ENCODE data around the gene CST4. TPM values are rescaled to one million over a fixed set of nuclear protein-coding genes. Genes with fewer than 3 reads are reported as not detected.

Gene CST4
- total and polyA plus RNA-seq, 10 donors, result not detected

DNA sequence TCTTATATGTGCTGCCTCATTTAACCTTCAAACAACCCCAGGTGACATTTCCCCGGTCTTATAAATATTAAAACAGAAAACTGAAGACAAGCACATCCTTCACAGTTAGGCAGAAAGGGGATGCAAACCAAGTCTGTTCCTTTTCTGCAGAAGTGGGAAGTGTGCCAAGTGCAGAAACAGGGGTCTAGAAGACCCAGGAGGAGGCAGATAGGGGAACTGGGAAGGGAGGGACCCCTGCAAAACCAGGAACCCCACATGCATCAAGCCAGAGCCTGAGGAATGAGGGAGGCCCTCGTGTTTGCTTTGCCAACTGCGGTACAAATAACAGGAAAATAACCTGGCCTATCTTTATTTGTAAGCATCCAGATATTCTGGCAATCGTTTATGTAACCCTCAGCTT, 34.1 kb downstream of the CST4 start:
- DNase-seq, result no peak
- WGBS, 5 donors, result 39 to 49% (median 46%) methylated on average over 4 of the region's 4 CpGs
- H3K36me3 ChIP-seq, result no peaks in the 10 kb centered on the region
- peaks cover 7 to 35% (median 15%) of the 10 kb centered on the region in 6 donors for H3K4me1 ChIP-seq
- peaks cover 0 to 6% (median 0%) of the 10 kb centered on the region in 7 donors for H3K27me3 ChIP-seq (replicated peaks in 1 of 7)
- TF ChIP-seq POLR2AphosphoS5 (IDR thresholded peaks at IDR 0.05) (no peak), POLR2A (IDR thresholded peaks at IDR 0.05) (no peak)
- TF ChIP-seq, protein P1, sequence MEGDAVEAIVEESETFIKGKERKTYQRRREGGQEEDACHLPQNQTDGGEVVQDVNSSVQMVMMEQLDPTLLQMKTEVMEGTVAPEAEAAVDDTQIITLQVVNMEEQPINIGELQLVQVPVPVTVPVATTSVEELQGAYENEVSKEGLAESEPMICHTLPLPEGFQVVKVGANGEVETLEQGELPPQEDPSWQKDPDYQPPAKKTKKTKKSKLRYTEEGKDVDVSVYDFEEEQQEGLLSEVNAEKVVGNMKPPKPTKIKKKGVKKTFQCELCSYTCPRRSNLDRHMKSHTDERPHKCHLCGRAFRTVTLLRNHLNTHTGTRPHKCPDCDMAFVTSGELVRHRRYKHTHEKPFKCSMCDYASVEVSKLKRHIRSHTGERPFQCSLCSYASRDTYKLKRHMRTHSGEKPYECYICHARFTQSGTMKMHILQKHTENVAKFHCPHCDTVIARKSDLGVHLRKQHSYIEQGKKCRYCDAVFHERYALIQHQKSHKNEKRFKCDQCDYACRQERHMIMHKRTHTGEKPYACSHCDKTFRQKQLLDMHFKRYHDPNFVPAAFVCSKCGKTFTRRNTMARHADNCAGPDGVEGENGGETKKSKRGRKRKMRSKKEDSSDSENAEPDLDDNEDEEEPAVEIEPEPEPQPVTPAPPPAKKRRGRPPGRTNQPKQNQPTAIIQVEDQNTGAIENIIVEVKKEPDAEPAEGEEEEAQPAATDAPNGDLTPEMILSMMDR (IDR thresholded peaks at IDR 0.05 in 8 of 11, conservative IDR thresholded peaks at IDR 0.05 in 3 of 11), result no peak
- no peak overlapping the region for H3K4me3 ChIP-seq
- no peaks in the 10 kb centered on the region for H3K9me3 ChIP-seq
- peak overlapping the region in 3 of 8 donors; percentile 71 to 84 (median 83) for H3K27ac ChIP-seq
- intact Hi-C loops (cut with DNase I; ENCODE audit: low total_unique reads), result no loop called here

DNA sequence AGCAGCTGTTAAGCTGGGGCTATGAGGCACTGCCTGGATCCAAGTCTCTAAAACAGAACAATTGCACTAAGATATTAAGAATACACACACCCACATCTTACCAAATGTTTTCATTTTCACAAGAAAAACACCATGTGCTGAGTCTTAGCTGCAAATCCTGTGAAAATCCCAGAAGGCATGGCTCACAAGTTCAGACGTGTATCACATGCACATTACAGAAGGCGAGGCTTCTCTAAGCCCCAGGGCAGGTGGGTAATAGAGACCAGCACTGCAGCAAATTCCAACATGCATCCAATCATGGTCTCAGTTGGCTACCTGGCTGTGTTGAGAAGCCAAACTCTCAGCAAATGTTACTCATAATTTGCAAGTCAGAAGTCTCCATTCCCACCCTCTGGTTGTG, 34.8 kb downstream of the CST4 start:
- Histone ChIP-seq H3K27ac (peak overlapping the region in 2 of 8 donors; percentile 6 to 84), H3K36me3 (no peaks in the 10 kb centered on the region), H3K9me3 (no peaks in the 10 kb centered on the region), H3K27me3 (replicated peaks in 1 of 7) (peaks cover 0 to 6% (median 0%) of the 10 kb centered on the region in 7 donors), H3K4me1 (peaks cover 7 to 35% (median 15%) of the 10 kb centered on the region in 6 donors), H3K4me3 (no peak overlapping the region)
- TF ChIP-seq, protein P1 (IDR thresholded peaks at IDR 0.05 in 8 of 11, conservative IDR thresholded peaks at IDR 0.05 in 3 of 11), result no peak
- no peak for TF ChIP-seq POLR2A (IDR thresholded peaks at IDR 0.05)
- TF ChIP-seq POLR2AphosphoS5 (IDR thresholded peaks at IDR 0.05), result no peak
- intact Hi-C loops (cut with DNase I; ENCODE audit: low total_unique reads), result no loop called here
- DNase-seq, result no peak
- WGBS, 5 donors, result 79 to 98% (median 86%) methylated on average over 2 of the region's 2 CpGs

DNA sequence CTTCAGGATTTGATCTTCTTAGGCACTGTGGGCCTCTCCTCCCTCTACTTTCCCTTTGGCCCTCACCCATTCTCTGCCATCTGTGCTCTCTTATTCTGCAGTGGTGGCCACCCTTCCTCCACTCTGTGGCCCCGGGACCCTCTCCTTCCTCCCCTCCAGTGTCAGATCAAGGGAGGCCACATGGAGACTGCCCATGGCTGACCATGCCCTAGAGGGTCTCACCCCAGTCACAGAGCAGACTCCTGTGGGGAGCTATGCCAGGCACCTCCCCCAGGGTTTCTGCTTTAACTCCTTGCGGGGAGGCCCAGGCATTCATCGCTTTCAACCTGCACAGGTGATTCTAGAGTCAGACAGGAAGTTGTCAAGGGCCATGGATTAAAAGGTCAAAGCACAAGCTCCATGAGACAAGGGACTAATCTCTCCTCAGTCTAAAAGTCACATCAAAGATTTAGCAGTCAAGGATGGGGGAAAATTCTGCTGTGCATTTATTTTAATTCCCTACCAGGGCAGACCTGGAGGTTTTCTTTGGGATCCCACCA, 35.4 kb downstream of the CST4 start:
- WGBS, 5 donors, result 84 to 98% (median 95%) methylated on average over 3 of the region's 3 CpGs

DNA sequence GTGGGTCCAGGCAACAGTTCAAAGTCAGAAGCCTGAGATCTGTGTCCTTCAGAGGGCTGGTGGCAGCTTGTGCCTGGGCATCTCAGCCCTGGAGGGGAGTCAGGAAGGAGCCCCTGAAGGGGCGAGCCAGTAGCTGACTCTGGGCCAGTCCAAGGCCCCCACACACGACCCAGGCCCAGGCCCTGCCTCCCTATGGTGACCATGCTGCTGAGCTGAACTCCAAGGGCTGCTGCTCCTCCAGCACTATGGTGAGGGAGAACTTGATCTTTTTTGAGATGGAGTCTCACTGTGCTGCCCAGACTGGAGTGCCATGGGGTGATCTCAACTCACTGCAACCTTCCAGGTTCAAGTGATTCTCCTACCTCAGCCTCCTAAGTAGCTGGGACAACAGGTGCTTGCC, 35.9 kb downstream of the CST4 start:
- WGBS, 5 donors, result 69 to 100% (median 84%) methylated on average over 2 of the region's 2 CpGs

More for the DNA sequence above, 35.4 kb downstream of the CST4 start:
- no peaks in the 10 kb centered on the region for H3K9me3 ChIP-seq
- peak overlapping the region in 1 of 8 donors; percentile 84 for H3K27ac ChIP-seq
- peaks cover 0 to 6% (median 0%) of the 10 kb centered on the region in 7 donors for H3K27me3 ChIP-seq (replicated peaks in 1 of 7)
- TF ChIP-seq, protein P1 (IDR thresholded peaks at IDR 0.05 in 8 of 11, conservative IDR thresholded peaks at IDR 0.05 in 3 of 11), result no peak
- no peak for TF ChIP-seq POLR2AphosphoS5 (IDR thresholded peaks at IDR 0.05)
- TF ChIP-seq POLR2A (IDR thresholded peaks at IDR 0.05), result no peak
- no peak overlapping the region for H3K4me3 ChIP-seq
- DNase-seq, result no peak
- peaks cover 7 to 35% (median 15%) of the 10 kb centered on the region in 6 donors for H3K4me1 ChIP-seq
- intact Hi-C loops (cut with DNase I; ENCODE audit: low total_unique reads), result no loop called here
- no peaks in the 10 kb centered on the region for H3K36me3 ChIP-seq

More for the DNA sequence above, 35.9 kb downstream of the CST4 start:
- H3K27ac ChIP-seq, result no peak overlapping the region
- H3K27me3 ChIP-seq (replicated peaks in 1 of 7), result peaks cover 0 to 6% (median 0%) of the 10 kb centered on the region in 7 donors
- H3K4me1 ChIP-seq, result peaks cover 7 to 35% (median 15%) of the 10 kb centered on the region in 6 donors
- no peaks in the 10 kb centered on the region for H3K9me3 ChIP-seq
- TF ChIP-seq POLR2AphosphoS5 (IDR thresholded peaks at IDR 0.05) (no peak), POLR2A (IDR thresholded peaks at IDR 0.05) (no peak)
- TF ChIP-seq, protein P1 (IDR thresholded peaks at IDR 0.05 in 8 of 11, conservative IDR thresholded peaks at IDR 0.05 in 3 of 11), result no peak
- H3K4me3 ChIP-seq, result no peak overlapping the region
- intact Hi-C loops (cut with DNase I; ENCODE audit: low total_unique reads), result no loop called here
- no peak for DNase-seq
- H3K36me3 ChIP-seq, result no peaks in the 10 kb centered on the region
